ENCODE data around the gene XAB2. TPM values are rescaled to one million over a fixed set of nuclear protein-coding genes. Genes with fewer than 3 reads are reported as not detected.

The XAB2 gene
- total RNA-seq, 4 donors from 2014 or later = 27.8 to 123 (median 57.3) TPM

GRCh38 chr19:7612282-7613274 is 16.8 kb downstream of the XAB2 start:
- Histone ChIP-seq H3K4me3 (no peak overlapping the region), H3K9me3 (no peaks in the 10 kb centered on the region), H3K4me1 (no peaks in the 10 kb centered on the region), H3K27me3 (no peaks in the 10 kb centered on the region), H3K36me3 (no peaks in the 10 kb centered on the region), H3K27ac (no peak overlapping the region)
- TF ChIP-seq CTCF (IDR thresholded peaks at IDR 0.05) (no peak), POLR2AphosphoS5 (IDR thresholded peaks at IDR 0.05) (no peak), POLR2A (IDR thresholded peaks at IDR 0.05) (no peak), EP300 (IDR thresholded peaks at IDR 0.05; ENCODE audit: low read depth) (no peak)
- no peak for DNase-seq
- WGBS, 2 donors (ENCODE audit: low coverage in 1 of 2) = 93% methylated on average over 73 of the region's 81 CpGs; no CpG with 5 or more reads in 1 of the 2 donors
- intact Hi-C loops (cut with DNase I; ENCODE audit: low total_unique reads) (no loop called here), in situ Hi-C loops (cut with MboI; ENCODE audit: low pct_ligation_motif_present in 1 of 4, low pct_unique_long_range_greater_than_20kb in 1 of 4, low sequenced_read_pairs in 3 of 4) (no loop called here)

GRCh38 chr19:7611541-7612279 is 17.6 kb downstream of the XAB2 start:
- WGBS, 2 donors (ENCODE audit: low coverage in 1 of 2) = 87% methylated on average over 36 of the region's 41 CpGs; no CpG with 5 or more reads in 1 of the 2 donors
- no peak overlapping the region for H3K27ac ChIP-seq
- in situ Hi-C loops (cut with MboI; ENCODE audit: low pct_ligation_motif_present in 1 of 4, low pct_unique_long_range_greater_than_20kb in 1 of 4, low sequenced_read_pairs in 3 of 4) (no loop called here), intact Hi-C loops (cut with DNase I; ENCODE audit: low total_unique reads) (no loop called here)
- DNase-seq = no peak
- H3K9me3 ChIP-seq = no peaks in the 10 kb centered on the region
- no peaks in the 10 kb centered on the region for H3K36me3 ChIP-seq
- H3K4me3 ChIP-seq = no peak overlapping the region
- H3K4me1 ChIP-seq = no peaks in the 10 kb centered on the region
- no peak for TF ChIP-seq CTCF (IDR thresholded peaks at IDR 0.05)
- no peak for TF ChIP-seq POLR2A (IDR thresholded peaks at IDR 0.05)
- no peak for TF ChIP-seq POLR2AphosphoS5 (IDR thresholded peaks at IDR 0.05)
- TF ChIP-seq EP300 (IDR thresholded peaks at IDR 0.05; ENCODE audit: low read depth) = no peak
- no peaks in the 10 kb centered on the region for H3K27me3 ChIP-seq

DNA sequence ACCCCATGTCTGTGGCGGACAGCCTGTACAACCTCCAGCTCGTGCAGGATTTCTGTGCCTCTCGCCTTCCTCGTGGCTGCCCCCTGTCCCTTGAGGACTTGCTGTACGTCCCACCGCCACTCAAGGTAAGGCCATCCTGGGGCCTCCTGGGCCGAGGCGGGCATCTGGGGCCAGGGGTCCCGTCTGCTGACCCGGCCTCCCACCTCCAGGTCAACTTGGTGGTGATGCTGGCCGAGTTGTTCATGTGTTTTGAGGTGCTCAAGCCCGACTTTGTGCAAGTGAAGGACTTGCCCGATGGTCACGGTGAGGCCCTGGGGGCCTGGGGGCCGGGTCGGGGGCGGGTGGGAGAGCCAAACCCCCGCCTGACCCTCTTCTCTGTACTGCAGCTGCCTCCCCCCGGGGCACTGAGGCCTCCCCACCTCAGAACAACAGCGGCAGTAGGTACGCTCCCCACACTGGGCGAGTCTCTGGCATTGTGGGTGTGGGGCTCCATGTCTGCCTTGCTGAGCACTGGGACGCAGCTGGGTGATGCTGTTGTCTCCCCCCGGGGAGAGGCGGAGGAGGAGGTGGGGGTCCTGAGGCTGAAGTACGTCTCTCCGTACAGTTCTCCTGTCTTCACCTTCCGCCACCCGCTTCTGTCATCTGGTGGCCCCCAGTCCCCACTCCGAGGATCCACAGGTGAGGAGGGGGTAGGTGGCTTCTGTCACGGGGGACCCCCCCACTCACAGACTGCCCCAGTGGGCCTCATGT is 18.7 kb downstream of the XAB2 start:
- no peak overlapping the region for H3K27ac ChIP-seq
- H3K4me3 ChIP-seq = no peak overlapping the region
- DNase-seq = no peak
- TF ChIP-seq POLR2AphosphoS5 (IDR thresholded peaks at IDR 0.05) (no peak), POLR2A (IDR thresholded peaks at IDR 0.05) (no peak), EP300 (IDR thresholded peaks at IDR 0.05; ENCODE audit: low read depth) (no peak), CTCF (IDR thresholded peaks at IDR 0.05) (no peak)
- intact Hi-C loops (cut with DNase I; ENCODE audit: low total_unique reads) (no loop called here), in situ Hi-C loops (cut with MboI; ENCODE audit: low pct_ligation_motif_present in 1 of 4, low pct_unique_long_range_greater_than_20kb in 1 of 4, low sequenced_read_pairs in 3 of 4) (no loop called here)
- 77 to 89% methylated on average over 6 to 28 of the region's 31 CpGs for WGBS, 2 donors (ENCODE audit: low coverage in 1 of 2)
- no peaks in the 10 kb centered on the region for H3K4me1 ChIP-seq
- H3K27me3 ChIP-seq = no peaks in the 10 kb centered on the region
- no peaks in the 10 kb centered on the region for H3K9me3 ChIP-seq
- H3K36me3 ChIP-seq = no peaks in the 10 kb centered on the region

Measured in transverse colon (tissue), 4 donors.